HG03139 (cell line): Measurements from ENCODE around the gene GLI2.

Experiments
- ATAC-seq: cut with Tn5 transposase; IDR thresholded peaks from one replicate; pipeline ENCODE4 v1.9.1; 2021; ENCODE audit not compliant: unreplicated experiment

Gene GLI2

GRCh38 chr2:120735746-120736170, at the start of gene GLI2:
GLI2 (plus strand) TSS chr2:120735868; CDS start chr2:120797321, 61,453 bp downstream.
- ATAC-seq = no peak

DNA sequence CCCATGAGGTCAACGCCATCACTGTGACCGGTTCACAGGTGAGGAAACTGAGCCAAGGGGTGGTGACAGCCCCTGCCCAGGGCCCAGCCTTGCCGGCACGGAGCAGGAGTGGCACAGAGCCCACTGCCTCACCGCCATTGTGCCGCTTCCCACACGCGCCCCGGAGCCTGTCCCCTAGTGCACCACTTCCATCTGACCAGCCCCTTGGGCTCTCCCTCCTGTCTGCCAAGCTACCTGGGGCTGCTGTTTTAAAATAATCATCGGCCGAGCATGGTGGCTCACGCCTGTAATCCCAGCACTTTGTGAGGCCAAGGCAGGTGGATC, 49.7 kb upstream of the GLI2 start:
- no peak for ATAC-seq

DNA sequence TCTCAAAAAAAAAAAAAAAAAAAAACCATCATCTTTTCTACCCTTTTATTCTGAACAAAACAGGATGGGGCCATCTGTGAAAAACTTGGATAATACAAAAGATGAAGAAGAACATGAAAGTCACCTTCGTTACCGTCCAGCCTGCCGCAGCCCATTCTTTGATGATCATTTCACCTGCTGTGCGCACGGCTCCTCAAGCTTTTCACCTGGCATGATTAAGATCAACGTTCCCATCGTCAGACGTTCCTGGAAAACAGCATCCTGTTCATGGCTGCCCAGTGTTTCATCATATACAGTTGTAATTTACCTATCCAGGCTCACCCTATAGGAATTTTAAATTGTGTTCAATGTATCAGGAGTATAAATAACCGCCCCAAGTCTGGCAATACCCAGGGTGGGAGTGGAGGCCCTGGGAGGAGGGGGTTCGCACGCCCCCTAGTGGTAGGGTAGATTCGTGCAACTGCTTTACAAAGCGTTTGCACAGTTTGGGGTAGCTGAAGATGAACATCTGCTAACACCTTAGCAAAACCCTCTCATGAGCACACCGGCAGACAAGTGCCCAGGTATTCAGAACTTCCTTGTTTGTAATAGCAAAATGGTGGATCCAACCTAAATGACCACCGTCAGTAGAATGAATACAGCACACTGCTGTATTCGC, 49.0 kb upstream of the GLI2 start:
- no peak for ATAC-seq

DNA sequence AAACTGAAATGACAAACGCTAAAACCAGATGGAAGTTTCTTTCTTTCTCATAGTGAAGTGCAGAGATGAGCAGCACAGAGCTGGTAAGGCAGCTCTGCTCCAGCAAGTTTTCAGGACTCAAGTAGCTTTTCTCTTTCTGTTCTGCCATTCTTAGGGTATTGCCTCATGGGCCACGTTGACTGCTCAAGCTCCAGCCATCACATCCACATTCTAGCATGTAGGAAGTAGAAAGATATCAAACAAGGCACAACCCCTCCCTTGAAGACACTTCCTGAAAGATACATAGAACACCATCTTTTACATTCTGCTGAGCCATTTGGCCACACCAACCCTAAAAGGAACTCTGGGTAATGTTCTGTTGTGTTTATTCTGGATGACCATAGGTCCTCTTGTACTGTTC, 48.5 kb upstream of the GLI2 start:
- no peak for ATAC-seq

DNA sequence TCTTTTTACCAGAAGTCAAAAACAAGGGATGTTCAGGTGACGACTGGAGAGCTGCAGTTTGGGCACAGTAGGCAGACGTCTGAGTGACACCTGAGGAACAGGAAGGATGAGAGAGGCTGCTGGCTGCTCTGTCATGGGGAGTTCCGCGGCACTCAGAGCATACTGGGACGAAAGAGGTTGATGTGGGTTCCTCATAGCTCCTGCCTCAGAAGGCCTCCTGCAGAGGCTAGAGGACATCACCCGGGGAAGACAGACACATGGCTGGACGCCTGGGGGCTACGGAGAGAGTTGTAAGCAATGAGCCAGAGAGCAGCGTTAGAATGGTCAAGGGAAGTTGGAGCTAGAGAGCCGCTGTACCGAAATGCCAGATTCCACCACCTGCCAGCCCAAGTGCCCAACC, 45.1 kb upstream of the GLI2 start:
- ATAC-seq = no peak

DNA sequence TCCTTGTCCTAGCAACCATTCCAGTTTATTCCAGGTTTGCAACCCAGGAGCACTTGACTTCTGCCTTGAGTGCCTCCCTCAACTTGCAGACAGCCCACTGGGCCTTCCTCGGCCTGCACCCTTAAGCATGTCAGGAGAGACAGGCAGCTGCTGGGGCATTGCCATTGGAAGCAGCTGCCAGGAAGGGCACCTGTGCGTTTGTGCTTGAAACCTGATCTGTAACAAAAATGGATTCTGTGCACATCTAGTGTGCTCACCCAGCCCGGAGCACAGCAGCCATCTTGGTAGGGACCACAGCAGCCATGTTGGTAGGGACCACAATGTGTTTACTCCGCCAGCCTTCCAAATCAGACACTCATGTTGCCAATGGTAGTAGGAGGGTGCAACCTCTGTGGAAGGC, 44.3 kb upstream of the GLI2 start:
- no peak for ATAC-seq

GRCh38 chr2:120692691-120693090, 43.0 kb upstream of the GLI2 start:
- no peak for ATAC-seq

GRCh38 chr2:120693121-120693520, 42.5 kb upstream of the GLI2 start:
- no peak for ATAC-seq

DNA sequence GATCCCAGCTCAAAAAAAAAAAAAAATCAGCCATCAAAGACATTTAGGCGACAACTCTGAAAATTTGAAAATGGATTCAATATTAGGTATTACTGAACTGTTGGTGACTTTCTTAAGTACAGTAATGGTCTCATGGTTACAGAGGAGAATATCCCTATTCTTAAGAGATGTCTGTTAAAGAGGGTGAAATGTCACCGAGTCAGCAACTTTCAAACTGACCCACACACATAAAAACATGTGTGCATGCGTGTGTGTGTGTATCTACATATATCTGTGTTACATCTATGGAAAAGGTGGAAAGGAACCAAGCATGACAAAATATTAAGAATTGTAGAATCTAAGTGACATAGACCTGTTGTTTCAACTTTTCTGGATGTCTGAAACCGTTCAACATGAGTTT, 41.6 kb upstream of the GLI2 start:
- ATAC-seq = no peak

DNA sequence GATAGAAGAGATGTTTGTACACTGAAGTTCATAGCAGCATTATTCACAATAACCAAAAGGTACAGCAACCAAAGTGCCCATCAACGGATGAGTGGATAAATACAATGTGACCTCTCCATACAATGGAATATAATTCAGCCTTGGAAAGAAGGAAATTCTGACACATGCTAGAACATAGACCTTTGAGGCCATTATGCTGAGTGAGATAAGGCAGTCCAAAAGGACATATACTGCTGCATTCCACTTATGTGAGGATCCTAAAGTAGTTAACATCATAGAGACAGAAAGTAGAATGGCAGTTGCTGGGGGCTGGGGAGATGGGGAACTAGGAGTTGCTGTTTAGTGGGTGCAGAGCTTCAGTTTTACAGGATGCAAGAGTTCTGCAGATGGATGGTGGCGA, 38.2 kb upstream of the GLI2 start:
- no peak for ATAC-seq

DNA sequence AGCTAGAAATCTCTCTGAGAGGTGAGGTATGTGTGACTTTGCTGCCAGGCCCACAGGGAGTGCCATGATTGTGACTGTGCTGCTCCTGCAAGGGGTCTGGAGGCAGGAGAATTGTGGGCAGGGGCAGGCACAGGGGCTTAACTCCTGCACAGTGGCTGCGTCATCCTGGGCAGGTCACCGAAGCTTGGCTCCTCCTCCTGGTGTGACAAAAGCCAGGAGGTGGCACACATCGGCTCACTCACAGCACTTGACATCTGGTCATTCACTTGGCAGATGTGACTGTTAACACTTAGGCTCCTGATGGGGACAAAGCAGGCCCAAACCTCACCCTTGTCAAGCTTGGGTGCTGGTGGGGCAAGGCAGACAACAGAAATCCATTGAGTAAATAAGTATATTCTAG, 36.4 kb upstream of the GLI2 start:
- ATAC-seq = no peak

GRCh38 chr2:120700659-120701058, 35.0 kb upstream of the GLI2 start:
- no peak for ATAC-seq

- no peak for ATAC-seq
Measured at GRCh38 chr2:120701096-120701495, 34.6 kb upstream of the GLI2 start.

DNA sequence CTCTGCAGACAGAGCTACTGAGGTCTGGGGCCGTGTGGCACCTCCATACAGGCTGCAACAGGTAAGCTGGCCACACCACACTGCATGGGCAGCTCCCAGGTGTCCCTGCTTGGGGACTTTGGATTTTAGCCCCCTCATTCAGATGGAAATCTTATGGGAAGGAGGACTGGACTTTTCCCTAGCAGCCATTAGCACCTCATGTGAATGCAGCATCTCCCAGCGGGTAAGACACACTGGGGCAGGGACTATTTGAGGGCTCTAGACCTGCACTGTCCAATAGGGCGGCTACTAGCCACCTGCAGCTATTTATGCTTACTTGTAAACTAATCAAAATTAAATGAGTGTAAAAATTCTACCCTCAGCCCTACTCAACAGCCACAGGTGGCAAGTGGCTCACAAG, 34.2 kb upstream of the GLI2 start:
- ATAC-seq = no peak

DNA sequence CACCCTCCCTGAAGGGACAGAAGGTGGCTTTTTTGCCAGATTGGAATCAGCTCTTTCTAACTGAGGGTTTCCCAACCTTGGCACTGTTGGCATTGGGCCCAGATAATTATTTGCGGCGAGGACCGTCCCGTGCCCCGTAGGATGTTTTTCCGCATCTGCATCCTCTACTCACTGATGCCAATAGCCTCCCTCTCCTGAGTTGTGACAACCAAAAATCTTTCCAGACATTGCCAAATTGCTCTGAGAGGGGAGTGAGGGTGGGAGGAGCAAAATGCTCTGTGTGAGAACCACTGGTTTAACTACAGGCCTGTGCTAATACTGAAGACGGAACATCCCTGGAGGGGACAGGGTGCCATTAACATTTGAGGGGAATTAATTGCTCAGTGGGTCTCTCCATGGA, 33.6 kb upstream of the GLI2 start:
- no peak for ATAC-seq

DNA sequence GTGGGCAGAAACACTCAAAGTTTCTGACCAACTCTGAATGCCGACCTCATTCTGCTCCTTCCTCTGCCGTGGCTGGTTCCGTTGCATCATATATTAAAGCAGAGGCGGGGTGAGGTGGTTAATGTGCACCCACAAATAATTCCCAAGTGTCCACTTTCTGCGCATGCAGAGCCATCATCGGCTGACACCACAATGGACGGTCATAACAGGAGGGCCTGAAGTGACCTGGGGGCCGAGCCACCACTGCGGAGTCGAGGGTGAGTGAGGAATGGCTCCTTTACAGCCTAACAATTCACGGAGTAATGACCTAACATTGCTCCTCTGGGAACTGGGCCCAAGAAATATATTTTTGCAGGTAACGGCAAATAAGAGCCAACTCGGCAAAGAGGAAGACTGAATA, 32.9 kb upstream of the GLI2 start:
- no peak for ATAC-seq

- ATAC-seq = no peak
Measured at GRCh38 chr2:120703330-120703994, 32.2 kb upstream of the GLI2 start.

- ATAC-seq = no peak
Measured at GRCh38 chr2:120704696-120705095, 31.0 kb upstream of the GLI2 start.

DNA sequence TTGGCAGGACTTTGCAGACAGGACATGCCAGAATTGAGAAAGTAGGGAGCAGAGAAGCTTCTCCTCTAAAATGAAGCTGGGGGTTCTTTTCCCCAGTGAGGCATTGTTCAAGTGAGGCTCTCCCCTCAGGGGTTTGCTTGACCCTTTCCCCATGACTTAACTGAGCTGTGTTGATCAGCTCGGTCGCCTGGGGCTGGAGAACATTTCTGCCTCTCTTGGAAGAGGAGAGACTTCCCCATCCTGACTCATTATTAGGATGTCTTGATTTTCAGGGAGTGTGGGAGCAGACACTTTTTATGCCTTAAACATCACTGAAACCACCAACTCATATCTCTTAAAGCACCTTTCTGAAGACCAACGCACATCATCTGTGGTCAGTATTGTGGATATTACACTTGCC, 27.9 kb upstream of the GLI2 start:
- no peak for ATAC-seq

DNA sequence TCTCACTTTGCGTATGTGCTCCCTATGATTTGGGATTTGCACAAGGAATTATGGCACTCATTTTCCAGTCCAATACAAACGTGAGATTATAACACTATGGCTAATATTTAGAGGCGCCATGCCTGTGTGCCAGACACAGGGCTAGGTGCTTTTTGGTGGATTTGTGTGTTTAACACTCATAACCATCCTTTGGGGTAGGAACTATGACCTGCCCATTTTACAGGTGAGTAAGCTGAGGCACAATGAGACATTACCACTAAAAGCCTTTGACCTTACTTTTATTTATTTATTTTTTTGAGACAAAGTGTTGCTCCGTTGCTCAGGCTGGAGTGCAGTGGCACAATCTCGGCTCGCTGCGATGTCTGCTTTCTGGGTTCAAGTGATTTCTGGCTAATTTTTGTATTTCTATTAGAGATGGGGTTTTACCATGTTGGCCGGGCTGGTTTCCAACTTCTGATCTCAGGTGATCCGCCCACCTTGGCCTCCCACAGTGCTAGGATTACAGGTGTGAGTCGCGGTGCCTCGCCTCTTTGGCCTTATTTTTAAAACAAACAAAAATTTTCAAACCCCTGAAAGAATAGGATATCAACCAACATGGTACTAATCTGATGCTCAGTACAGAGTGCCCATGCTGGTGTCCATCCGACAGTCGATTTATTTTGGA, 26.6 kb upstream of the GLI2 start:
- no peak for ATAC-seq

DNA sequence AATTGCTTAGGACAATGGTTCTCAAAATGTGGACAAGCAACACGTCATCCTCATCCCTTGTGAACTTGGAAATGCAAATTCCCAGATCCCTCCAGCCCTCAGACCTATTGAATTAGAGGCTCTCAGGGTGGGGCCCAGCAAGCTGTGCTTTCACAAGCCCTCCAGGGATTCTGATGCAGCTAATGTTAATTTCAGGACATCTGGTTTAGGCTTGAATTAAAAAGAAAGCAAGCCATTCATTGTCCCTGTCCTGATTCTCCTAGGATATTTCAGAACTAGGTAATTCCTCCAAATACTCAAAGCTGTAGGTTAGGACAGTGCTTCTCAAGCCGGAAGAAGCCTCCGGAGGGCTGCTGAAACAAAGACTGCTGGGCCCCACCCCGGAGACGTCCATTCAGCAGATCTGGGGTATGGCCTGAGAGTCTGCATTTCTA, 26.0 kb upstream of the GLI2 start:
- ATAC-seq = no peak

DNA sequence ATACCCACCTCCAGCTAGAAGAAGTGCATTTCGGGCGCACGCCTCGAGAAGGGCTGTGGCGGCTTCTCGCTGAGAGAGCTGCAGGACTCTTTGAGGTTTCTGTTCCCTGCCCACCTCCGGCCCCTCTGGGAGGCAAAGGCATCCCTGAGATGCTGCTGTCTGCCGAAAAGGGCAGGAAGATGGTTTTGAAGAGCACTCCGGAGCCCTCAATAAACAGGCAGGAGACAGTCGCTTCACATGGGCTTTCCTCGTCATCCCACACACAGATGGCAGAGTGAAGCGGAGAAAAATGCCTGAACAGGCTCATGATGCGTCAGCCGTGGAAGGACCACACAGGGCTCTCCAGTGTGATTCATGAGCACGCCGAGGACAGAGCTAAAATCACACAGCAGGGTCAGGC, 25.4 kb upstream of the GLI2 start:
- ATAC-seq = no peak

GRCh38 chr2:120711694-120712093, 24.0 kb upstream of the GLI2 start:
- no peak for ATAC-seq
